PC-3 (cell line): ENCODE data around the gene GNB1. TPM values are rescaled to one million over a fixed set of nuclear protein-coding genes. Genes with fewer than 3 reads are reported as not detected.

Source experiments
- ATAC-seq: fragments of 200-7000 bp; cut with Tn5 transposase; 2 replicates; pipeline ENCODE4 v1.9.1; 2020; ENCODE audit warnings: mild to moderate bottlenecking, moderate library complexity
- BruUV-seq: library from RNA; stranded (reverse); fragments of 400-500 nt; replicated peaks from 2 replicates; lab custom pipeline; 2021; lab: Mats Ljungman, UMichigan
- CTCF ChIA-PET: fragments of 300-600 bp; sonication (Branson Sonifier 250); formaldehyde crosslinking; loops from one replicate; lab custom pipeline; 2022; ENCODE audit warnings: antibody characterized with exemption; lab: Charles Lee
- POLR2A ChIA-PET: fragments of 300-600 bp; sonication (Branson Sonifier 250); formaldehyde crosslinking; loops from one replicate; lab custom pipeline; 2022; ENCODE audit warnings: antibody characterized with exemption; ENCODE audit not compliant: unreplicated experiment; lab: Charles Lee
- DNase-seq: peaks from one replicate; pipeline ENCODE4 v3.0.0-alpha.2; 2015
- H2AFZ ChIP-seq: fragments of 300-600 bp; sonication (generic); 2 replicates; pipeline ENCODE4 v1.6.0; 2016; ENCODE audit warnings: antibody characterized with exemption, low read length
- H3F3A ChIP-seq: fragments of 300-600 bp; sonication (generic); one replicate; pipeline ENCODE4 v1.6.0; 2017; ENCODE audit warnings: antibody characterized with exemption, low read length, control low read depth, mild to moderate bottlenecking; ENCODE audit not compliant: unreplicated experiment
- H3K27ac ChIP-seq: fragments of 300-600 bp; sonication (generic); 2 replicates; pipeline ENCODE4 v1.5.1; 2016; ENCODE audit warnings: mild to moderate bottlenecking, low read length
- H3K27me3 ChIP-seq: fragments of 300-600 bp; sonication (generic); 2 replicates; pipeline ENCODE4 v1.6.1; 2016; ENCODE audit warnings: low read length, mixed read lengths
- H3K36me3 ChIP-seq: fragments of 300-600 bp; sonication (generic); 2 replicates; pipeline ENCODE4 v1.6.1; 2016; ENCODE audit warnings: low read depth, mixed run types, low read length, mixed read lengths
- H3K4me1 ChIP-seq: fragments of 300-600 bp; sonication (generic); 2 replicates; pipeline ENCODE4 v1.5.1; 2016; ENCODE audit warnings: low read length; ENCODE audit not compliant: insufficient read depth
- H3K4me2 ChIP-seq: fragments of 300-600 bp; sonication (generic); 2 replicates; pipeline ENCODE4 v1.6.0; 2016; ENCODE audit warnings: low read length
- H3K4me3 ChIP-seq: fragments of 300-600 bp; sonication (generic); 2 replicates; pipeline ENCODE4 v1.5.1; 2016; ENCODE audit warnings: mild to moderate bottlenecking, low read length, mixed read lengths
- H3K79me2 ChIP-seq: fragments of 300-600 bp; sonication (generic); 2 replicates; pipeline ENCODE4 v1.6.1; 2017; ENCODE audit warnings: low read length, mixed read lengths
- H3K9ac ChIP-seq: fragments of 300-600 bp; sonication (generic); 2 replicates; pipeline ENCODE4 v1.6.0; 2016; ENCODE audit warnings: mild to moderate bottlenecking, low read length
- H3K9me2 ChIP-seq: fragments of 300-600 bp; sonication (generic); replicated peaks from 2 replicates; pipeline ENCODE4 v1.6.1; 2016; ENCODE audit warnings: mixed run types, low read length, mixed read lengths
- H3K9me3 ChIP-seq: fragments of 300-600 bp; sonication (generic); 2 replicates; pipeline ENCODE4 v1.6.1; 2016; ENCODE audit warnings: low read length, mixed read lengths
- H4K20me1 ChIP-seq: fragments of 300-600 bp; sonication (generic); 2 replicates; pipeline ENCODE4 v1.6.1; 2016; ENCODE audit warnings: low read length, mixed read lengths
- CTCF ChIP-seq: fragments of 300-600 bp; sonication (generic); conservative IDR thresholded peaks from 2 replicates; pipeline ENCODE4 v1.5.1; 2017; ENCODE audit warnings: antibody characterized with exemption, low read depth, mild to moderate bottlenecking, low read length
- EZH2 ChIP-seq: fragments of 300-600 bp; sonication (generic); IDR thresholded peaks from one replicate; pipeline ENCODE4 v1.6.1; 2017; ENCODE audit warnings: antibody characterized with exemption, mild to moderate bottlenecking, low read length; ENCODE audit not compliant: unreplicated experiment
- EZH2phosphoT487 ChIP-seq: fragments of 300-600 bp; sonication (generic); IDR thresholded peaks from 2 replicates; pipeline ENCODE4 v1.6.1; 2018; ENCODE audit warnings: mild to moderate bottlenecking, antibody characterized with exemption, low read length, borderline replicate concordance
- intact Hi-C: fragments of 100-400 bp; cut with micrococcal nuclease; formaldehyde crosslinking; loops from 2 replicates; pipeline ENCODE4 v1.9.0; 2023
- total RNA-seq: library from RNA; depleted of rRNA; stranded (reverse); fragments of >200 nt; gene quantifications from 2 replicates; pipeline ENCODE4 v1.2.3, GENCODE V29; 2014

Gene GNB1
- total RNA-seq, 1 experiment from 2014 or later, result 125 TPM

GRCh38 chr1:1938613-1939295 is 47.9 kb upstream of the GNB1 start:
- Histone ChIP-seq H2AFZ (no peak overlapping the region), H3K4me3 (no peak overlapping the region), H4K20me1 (no peaks in the 10 kb centered on the region), H3K27ac (no peak overlapping the region), H3K27me3 (no peaks in the 10 kb centered on the region), H3K4me1 (peaks cover 2% of the 10 kb centered on the region; the same call in 1 of the 2 replicates), H3K4me2 (no peak overlapping the region), H3K9ac (no peak overlapping the region), H3F3A (no peaks in the 10 kb centered on the region), H3K9me2 (no peaks in the 10 kb centered on the region), H3K9me3 (no peaks in the 10 kb centered on the region), H3K36me3 (no peaks in the 10 kb centered on the region), H3K79me2 (no peaks in the 10 kb centered on the region)
- DNase-seq (no peak), ATAC-seq (no peak)
- ChIA-PET CTCF (no interaction called here), POLR2A (no interaction called here)
- no peak for TF ChIP-seq CTCF
- no peak for TF ChIP-seq EZH2
- TF ChIP-seq EZH2phosphoT487, result no peak
- BruUV-seq, result no TSS peak
- intact Hi-C loops, result no loop called here

GRCh38 chr1:1938276-1938573 is 47.3 kb upstream of the GNB1 start:
- no peaks in the 10 kb centered on the region for H3K4me1 ChIP-seq
- H3K79me2 ChIP-seq, result no peaks in the 10 kb centered on the region
- DNase-seq (no peak), ATAC-seq (no peak)
- intact Hi-C loops, result no loop called here
- H3K9me2 ChIP-seq, result no peaks in the 10 kb centered on the region
- POLR2A ChIA-PET, result no interaction called here
- H3K4me2 ChIP-seq, result no peak overlapping the region
- H3K27ac ChIP-seq, result no peak overlapping the region
- no peak overlapping the region for H3K4me3 ChIP-seq
- H4K20me1 ChIP-seq, result no peaks in the 10 kb centered on the region
- H3K27me3 ChIP-seq, result no peaks in the 10 kb centered on the region
- CTCF ChIA-PET, result no interaction called here
- BruUV-seq, result no TSS peak
- H3K9me3 ChIP-seq, result no peaks in the 10 kb centered on the region
- H3F3A ChIP-seq, result no peaks in the 10 kb centered on the region
- no peak overlapping the region for H2AFZ ChIP-seq
- no peaks in the 10 kb centered on the region for H3K36me3 ChIP-seq
- TF ChIP-seq EZH2 (no peak), CTCF (no peak), EZH2phosphoT487 (no peak)
- no peak overlapping the region for H3K9ac ChIP-seq

GRCh38 chr1:1937549-1938275 is 46.8 kb upstream of the GNB1 start:
- no peak for DNase-seq
- Histone ChIP-seq H3K27me3 (no peaks in the 10 kb centered on the region), H4K20me1 (no peaks in the 10 kb centered on the region), H3K4me2 (no peak overlapping the region), H3K4me3 (no peak overlapping the region), H3K9ac (no peak overlapping the region), H3K9me3 (no peaks in the 10 kb centered on the region), H2AFZ (no peak overlapping the region), H3K27ac (no peak overlapping the region), H3K9me2 (no peaks in the 10 kb centered on the region), H3K79me2 (no peaks in the 10 kb centered on the region), H3F3A (no peaks in the 10 kb centered on the region), H3K36me3 (no peaks in the 10 kb centered on the region), H3K4me1 (no peaks in the 10 kb centered on the region)
- intact Hi-C loops, result no loop called here
- ATAC-seq, result no peak
- ChIA-PET POLR2A (no interaction called here), CTCF (no interaction called here)
- BruUV-seq, result no TSS peak
- TF ChIP-seq EZH2phosphoT487 (no peak), CTCF (no peak), EZH2 (no peak)
